Suppressor macrophage treated with lipopolysaccharide for 1 hour (primary cell): ENCODE data around the gene TMEM30A.

Experiments
- DNase-seq, 3 donors: peaks; one replicate each; pipeline ENCODE4 v3.0.0-alpha.2; 2020 to 2022

TMEM30A gene

DNA sequence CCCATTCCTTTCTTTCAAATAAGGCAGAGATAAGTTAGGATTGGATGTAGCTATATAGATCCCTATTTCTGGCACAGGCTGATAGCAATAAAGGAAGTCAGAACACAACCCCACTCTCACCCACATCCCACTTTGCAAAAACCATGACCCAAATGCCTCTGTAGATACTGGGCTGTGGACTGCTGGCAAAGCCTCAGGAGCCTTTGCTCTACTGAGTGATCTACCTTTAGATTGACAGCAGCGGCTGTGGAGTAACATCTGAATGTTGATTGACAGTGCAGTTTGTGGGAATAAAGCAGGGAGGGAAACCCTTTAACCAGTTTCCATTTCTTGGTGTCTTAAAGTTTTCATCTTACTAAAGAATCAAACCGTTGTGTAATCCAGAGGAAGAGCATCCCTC is 6.7 kb upstream of the TMEM30A start:
- DNase-seq, result no peak

DNA sequence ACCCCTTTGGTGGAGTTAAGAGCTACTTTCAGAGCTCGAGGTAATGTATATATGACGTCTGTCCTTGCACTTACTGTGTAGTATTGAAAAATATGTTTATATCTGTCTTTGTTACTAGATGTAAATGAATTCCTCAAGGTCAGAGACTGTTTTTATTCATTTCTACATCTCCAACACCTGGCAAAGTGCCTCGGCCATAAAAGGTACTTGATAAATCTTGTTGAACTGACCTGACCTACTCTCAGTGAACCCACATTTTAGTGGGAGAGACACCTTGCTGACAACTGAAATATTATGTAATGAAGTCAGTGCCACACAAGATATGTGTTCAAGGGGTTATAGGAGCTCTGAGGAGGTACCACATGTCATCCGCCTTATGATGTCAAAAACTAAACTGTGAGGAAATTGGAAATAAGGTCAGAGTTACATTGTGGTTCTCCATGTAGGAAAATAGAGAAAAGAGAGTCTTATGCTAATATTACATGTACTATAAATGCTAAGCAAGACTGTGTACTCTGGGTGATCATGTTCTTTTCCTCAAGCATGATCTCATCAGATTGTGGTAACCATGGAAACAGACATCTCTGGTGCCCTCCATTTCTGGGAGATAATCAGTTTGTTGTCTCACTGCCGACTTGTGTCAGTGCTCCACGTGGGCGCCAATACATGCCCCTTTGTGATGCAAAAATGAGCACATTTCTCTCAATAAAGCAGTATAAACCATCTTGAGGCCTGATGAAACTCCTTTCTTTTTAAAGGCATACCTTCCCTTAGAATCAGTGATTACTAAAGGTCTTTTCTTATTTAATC is 5.7 kb upstream of the TMEM30A start:
- no peak for DNase-seq

DNA sequence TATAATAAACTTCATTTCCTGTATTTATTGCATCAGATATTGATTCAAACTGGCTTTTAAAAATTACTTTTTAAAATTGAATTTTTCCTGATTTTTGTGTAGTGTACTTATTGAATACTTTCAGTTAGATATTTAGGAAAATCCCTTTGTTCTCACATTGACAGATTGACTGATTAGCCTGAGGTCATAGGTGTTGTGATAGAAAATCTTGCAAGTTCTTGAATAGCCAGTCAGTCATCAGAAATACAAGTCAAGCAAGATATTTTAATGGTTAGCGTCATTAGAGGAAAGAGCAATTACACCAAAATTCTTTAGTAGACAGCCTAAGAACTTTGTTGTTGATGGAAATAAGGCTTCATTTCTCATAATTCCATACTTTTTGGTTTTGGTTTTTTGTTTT is 3.4 kb upstream of the TMEM30A start:
- DNase-seq, result no peak

DNA sequence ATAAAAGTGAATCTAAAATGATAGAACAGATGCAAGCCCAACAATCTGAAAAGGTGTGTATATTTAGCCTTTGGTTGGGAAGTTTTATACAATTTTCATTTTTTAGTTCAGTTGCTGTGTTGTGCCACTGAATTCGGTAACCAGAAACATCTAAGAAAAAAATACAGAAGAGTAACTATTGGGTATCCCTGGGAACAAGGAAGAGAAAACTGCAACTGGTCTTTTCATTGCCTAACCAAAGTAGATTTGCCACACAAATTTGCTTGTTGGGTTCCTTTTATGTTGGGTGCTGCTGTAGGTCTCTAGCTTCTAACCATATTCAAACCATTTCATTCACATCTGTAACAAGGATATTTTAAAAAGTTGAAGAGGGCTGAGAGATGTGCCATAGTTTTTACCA is 2.8 kb upstream of the TMEM30A start:
- no peak for DNase-seq

DNA sequence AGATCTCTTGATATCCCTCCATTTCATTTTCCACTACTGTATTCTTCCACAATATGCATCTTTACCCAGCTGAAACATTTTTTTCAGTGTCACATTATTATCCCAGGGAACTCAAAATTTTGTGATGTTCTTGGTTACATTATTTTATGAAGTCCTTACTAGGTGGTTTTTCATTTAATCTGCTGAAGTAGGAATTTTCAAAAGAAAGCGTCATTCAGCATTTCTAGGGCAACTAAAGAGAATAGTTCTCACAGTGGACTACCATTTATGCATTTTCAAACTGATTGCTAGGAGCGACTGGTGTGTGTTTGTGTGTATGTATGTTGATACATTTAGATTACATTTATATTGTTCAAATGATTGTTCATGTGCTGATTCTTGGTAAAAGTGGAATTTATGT is 2.4 kb upstream of the TMEM30A start:
- no peak for DNase-seq

DNA sequence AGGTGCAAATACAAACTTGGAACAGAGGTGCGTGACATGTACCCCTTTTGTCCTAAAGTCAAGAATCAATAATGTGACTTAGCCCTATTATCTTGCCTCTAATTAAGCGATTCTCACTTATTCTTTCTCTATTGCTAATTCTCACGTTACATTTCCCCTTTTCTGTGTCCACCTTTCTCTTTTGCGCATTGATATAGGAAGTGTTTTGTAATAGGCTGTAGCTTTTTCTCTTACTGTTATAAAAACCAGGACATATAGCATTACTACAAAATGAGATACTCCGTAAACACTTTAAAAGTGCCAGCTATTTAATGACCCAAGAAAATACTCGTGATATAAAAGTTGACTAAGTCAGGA is 669 bp upstream of the TMEM30A start:
- DNase-seq, result peak in 1 of 3 donors; percentile 31

DNA sequence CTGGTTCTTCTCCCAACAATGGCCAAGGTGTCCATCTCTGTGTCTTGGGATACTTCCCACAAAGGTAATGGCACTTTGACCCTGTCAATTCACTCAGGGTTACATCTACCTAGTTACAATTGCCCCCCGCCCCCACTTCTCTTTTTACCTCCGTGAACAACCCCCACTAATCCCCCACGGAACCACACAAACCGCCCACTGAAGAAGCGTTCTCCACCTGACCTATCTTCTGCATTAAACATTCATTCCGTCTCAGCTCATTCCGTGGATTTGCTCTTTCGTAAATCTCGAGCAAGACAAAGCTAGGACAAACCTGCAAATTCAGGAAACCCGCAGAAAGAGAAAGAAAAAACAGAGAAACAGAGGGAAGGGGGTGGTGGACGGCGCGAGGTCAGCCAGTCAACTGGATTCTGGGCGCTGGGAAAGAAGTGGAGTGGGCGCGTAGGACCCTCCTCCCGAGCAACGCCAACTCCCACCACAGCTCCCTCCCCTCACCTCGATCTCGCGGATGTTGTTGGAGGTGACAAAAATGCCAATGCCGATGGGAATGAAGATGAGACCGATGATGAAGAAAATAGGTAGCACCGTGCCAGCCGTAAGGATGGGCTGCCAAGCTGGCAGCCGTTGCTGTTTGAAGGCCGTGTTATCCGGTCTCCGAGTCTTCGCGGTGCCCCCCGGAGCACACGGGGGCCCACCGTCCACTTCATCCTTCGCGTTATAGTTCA is 523 bp downstream of the TMEM30A start:
- peak; percentile 30 to 44 (median 43) for DNase-seq

DNA sequence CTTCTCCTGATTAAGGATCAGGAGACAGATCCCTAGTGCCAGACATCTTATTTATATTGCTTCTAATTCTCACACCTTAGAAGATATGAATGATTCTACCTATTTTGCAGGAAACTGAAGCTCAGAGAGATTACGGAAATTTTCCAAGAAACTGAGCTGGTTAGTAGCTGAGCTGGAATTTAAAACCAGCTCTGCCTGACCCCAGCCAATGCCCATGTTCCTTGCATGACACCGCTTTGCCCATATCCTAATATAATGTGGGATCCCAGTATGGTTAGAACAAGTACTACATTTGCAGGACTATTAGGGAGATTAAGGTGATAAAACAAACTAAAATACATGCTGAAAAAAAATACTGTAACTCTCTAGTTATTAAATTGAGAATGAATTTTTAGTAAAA is 1.9 kb downstream of the TMEM30A start:
- DNase-seq, result no peak

DNA sequence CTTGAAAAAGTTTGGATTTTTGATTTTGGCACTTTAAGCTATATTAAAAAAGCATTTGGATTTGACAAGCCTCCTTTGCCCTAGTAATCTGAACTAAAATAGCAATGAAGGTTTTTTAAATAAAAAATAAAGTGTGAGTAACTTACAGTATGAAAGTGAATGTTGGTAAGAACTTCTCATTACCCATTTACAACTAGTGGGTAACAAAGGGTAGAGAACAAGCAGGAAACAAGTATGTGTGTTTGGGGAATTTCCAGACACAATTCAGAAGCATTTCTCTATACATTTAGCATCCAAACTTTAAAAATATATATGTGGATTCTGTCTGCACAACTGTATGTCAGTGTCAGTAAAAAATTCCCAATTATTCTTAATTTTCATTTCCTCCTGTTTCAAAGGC is 2.9 kb downstream of the TMEM30A start:
- DNase-seq, result peak in 2 of 3 donors; percentile 62 to 63

DNA sequence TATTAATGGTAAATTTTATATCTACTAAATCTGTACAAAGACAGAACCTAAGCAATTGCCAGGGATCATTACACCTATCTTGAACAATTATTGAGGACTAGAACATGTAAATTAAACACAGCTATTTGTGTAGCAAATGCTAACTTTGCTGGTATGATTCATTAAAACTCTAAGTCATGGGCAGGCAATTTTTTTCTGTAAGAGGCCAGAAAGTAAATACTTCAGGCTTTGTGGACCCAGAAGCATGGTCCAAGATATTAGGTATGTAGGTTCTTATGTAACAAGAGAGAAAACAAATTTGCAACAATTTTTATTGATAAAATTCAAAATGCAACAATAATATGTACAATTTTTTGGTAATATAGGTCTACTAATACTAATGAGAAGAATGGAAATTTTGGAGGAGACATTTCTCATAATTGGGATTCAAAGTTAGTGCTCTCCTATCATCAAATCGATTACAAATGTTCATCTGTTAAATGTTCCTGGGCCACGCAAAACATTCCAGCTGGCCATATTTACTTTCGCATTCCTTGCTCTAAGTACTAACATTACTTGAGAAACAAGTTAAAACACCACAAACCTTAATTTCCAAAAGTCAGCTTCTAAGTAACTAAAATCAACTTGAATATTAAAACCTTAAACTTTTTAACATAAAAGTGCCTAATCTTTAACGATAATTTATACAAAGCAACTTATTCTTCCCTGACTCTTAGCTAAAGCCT is 4.3 kb downstream of the TMEM30A start:
- DNase-seq, result no peak

DNA sequence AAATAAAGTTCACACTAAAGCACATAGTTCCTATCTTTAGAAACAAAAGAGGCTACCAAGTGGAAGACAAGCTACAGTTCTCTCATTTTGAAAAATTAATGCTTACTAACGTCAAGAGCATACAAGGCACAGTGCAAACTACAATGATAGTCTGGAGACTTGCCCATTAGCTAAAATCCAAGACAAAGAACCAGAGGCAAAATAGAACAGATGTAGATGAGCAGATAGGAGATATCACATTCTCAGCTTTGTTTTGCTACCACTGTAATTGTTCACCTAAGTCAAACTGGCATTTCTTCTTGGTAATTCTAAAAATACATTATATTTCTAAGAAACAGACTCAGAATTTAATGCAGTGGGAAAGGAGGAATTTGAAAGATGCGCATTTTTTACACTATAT is 5.2 kb downstream of the TMEM30A start:
- DNase-seq, result no peak

DNA sequence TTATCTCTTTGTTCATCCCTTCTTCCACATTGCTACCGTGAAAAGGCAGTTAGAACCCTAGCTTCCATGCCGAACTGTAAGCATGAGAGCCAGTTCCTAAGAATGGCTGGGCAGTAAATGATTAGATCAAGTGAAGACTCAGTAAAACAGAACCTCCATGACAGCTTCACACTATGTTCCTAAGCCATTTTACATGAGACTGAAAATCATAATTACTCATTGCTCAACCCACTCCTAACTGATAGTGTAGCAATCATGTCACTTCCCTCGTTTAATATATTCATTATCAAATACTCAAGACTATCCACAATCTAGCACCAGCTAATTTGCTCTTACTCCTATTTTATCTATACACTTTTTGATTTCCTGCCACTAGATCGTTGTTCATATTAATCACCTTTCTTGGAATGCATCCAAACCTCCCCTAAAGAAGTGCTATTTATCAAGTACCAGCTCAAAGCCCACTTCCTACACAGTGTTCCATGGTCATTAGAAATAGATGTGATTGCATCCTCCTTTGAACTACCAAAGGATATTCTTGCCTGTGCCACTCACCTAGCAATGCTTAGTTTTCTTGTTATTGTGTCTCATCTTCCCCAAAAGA is 6.0 kb downstream of the TMEM30A start:
- DNase-seq, result peak in 2 of 3 donors; percentile 58 to 62

DNA sequence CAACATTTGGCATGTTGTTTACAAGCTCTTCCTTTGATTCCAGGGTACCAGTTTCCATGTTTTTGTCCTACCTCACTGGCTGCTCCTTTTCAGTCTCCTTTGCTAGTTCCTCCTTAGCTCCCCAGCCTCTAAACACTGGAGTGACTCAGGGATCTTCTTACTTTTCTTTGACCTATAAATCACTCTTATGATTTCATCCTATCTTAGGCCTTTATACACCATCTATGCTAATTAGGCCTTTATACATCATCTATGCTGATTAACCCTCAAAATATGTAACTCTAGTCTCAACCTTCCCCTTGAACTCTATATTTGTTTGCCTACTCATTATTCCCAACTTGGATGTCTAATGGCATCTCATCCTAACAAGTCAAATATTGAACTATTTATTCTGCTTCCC is 9.5 kb downstream of the TMEM30A start:
- DNase-seq, result peak; percentile 30 to 63 (median 48)

DNA sequence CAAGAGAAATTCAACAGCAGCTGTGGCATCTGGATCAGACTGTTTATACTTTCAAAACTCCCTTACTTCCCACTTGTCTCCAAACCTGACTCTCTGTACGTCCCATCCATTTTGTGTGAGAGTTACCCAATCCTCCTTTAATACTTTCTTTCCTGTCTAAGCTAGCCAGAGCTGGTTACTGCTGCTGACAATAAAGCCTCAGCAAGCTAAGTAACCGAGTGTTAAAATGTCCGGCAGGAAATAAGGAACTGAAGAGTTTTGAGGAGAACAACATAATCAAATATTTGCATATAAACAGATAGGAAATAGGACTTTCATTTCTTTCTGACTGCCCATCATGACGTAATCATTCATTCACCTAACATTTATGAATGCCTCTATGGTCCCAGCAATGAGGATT is 11.6 kb downstream of the TMEM30A start:
- DNase-seq, result peak; percentile 20 to 63 (median 55)

DNA sequence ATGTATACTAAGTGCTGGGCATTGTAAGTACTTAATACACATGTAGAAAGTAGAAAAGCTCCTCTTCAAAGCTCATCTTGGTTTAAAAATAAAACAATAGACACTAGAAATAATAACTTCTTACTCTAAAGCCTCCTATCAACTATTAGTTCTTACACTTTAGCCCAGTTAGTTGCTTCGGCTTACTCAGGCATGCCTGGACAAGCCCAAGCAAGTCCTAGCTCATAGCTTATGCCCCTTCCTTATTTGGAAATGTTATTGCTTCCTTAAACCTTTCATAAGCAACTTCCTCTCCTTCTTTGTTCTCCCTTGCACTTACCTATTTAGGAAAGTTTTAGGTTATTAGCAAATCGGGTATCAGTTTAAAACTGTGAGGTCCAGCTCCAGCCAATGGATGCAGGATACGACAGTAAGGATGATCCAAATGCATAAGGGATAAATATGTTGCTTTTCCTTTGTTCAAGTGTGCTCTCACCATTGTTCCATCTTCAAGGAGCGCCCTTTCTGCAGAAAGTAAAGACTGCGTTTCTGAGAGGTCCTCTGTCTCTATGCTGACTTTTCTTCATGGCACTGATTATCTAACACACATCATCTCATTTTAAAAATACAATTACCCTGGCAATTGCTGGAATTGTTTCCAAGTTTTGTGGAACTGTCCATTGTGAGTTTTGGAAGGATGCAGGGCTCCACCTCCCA is 12.3 kb downstream of the TMEM30A start:
- DNase-seq, result peak; percentile 22 to 40 (median 29)

DNA sequence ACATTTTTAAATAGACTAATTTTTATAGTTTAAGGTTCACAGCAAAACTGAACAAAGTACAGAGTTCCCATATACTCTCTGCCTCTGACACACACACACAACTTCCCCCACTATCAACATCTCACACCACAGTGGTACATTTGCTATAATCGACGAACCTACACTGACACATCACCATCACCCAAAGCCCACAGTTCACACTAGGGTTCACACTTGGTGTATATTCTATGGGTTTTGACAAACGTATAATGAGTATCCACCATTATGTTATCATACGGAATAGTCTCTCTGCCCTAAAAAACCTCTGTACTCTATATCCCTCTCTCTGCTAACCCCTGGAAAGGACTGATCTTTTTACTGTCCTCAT is 15.6 kb downstream of the TMEM30A start:
- no peak for DNase-seq

DNA sequence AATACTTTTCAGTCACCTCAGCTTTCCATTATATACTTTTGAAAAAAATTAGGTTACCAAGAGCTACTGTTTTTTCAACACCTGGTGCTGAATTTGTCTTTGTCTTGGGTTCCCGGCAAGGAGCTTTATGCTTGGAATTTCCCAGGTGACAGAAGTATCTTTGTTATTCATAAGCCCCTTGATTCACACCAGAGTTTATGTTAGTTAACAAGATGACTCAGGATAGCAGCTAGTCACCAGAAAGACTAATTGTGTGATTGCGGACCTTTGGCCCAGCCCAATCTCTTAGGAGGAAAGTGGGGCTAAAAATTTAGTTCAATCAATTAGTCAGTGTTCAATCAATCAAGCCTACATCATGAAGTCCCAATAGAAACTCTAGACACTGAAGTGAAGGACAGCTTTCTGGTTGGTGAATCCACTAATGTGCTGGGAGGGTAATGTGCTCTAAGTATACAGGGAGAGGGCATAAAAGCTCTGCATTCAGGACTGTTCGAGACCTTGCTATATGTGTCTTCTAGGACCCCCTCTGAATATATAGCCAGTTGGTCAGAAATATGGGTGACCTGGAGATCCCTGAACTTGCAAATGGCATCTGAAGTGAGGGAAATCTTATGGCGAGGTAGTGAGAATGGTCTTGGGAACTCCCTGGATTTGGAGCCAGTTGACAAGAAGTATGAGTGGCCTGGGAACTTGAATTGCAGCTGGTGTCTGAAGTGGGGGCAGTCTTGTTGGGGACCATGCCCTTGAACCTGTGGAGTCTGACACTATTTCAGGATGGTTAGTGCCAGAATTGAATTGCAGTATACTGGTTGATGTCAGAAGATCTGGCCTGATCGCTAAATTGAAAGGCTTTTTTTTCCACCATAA is 16.2 kb downstream of the TMEM30A start:
- DNase-seq, result peak; percentile 17 to 59 (median 55)

DNA sequence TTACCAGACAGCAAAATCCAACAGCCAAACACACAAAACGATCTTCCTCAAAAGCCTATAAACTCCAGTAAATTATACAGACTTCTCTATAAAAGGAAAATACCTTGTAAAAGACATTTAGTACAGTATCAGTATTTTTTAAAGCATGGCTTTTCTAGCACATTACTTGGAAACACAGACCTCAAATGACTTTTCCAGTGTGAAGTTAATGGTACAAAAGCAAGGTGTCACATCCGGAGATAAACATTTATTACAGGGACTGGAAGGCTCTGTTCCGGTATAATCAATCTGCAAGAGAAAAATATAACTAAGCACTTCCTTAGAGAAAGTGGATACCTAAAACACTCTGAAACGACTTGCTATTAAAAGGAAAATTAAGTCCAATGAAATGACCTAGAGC is 17.1 kb downstream of the TMEM30A start:
- DNase-seq, result no peak

DNA sequence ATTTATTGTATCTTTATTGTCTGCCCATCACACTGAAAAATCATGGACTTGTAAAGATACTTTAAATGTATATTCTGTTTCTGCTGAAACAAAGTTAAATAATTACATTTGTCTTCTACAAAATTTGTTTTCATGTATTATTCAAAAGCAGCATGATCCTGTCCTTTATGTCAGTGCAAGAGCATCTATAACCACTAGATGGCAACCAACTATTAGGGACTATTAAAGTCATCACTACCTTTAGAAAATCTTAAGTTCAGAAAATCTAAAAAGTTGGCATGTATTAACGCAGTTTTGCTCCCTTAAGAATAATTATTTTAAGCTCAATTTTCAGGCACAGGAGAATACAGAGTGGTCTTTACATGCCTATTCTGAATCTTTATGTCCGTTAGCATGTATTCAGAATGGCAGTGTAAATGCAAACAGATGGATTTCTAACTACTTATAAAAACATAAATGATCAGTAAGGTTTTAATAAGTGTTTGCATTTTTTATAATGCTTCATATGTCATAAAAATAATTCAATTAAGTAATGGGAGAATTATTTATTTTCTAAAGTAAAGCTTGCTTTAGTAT is 17.8 kb downstream of the TMEM30A start:
- DNase-seq, result peak; percentile 59 to 82 (median 78)

DNA sequence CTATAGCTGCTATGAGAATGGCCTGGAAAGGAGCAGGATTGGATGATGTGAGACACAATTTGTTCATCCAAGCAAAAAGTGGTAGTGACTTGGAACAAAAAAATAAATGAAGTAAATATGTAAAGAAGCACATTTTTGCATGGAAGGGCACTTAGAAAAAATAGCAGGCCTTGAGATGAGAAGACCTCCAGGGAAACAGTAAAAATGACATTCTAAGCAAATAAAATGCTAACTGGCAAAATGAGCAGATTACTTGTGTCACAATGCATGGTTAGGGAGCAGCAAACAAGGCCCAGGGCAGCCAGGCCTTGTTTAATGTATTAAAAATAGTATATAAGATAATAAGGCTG is 21.2 kb downstream of the TMEM30A start:
- DNase-seq, result no peak

DNA sequence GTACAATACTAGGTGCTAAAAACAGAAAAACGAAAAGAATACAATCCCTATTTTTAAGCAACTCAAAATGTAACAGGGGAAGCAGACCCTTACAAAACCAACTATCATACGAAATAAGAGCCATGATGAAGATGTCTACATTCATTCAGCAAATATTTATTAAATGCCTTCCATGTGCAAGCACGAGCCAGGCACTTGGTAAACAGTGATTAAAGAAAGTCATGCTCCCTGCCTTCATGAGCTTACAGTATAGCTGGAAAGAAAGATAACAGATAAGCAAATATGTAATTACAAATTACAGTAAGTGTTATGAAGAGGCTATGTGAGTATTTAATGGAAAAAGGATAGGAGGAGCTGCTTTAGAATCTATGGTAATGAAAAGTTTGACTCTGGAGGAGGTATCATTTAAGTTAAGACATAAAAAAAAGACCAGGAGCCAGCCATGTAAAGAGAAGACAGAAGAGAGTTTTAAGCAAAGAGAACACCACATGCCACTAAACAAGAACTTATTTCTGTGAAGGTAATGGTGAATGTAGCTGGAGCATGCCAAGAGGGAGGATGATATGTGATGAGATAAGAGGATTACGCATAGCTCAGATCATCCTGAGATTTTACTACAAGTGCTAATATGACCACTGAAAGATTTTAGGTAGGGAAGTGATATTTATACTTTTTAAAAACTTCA is 21.7 kb downstream of the TMEM30A start:
- DNase-seq, result no peak
